ENCODE data around the gene NR6A1.

- TF ChIP-seq CTCF (conservative IDR thresholded peaks at IDR 0.05; ENCODE audit: low read depth in 2 of 2) = no peak
- no peak for TF ChIP-seq EZH2 (IDR thresholded peaks at IDR 0.05; ENCODE audit: low read depth, unreplicated experiment)
- TF ChIP-seq JUNB (IDR thresholded peaks at IDR 0.05; ENCODE audit: unreplicated experiment) = no peak
- no peak for TF ChIP-seq POLR2AphosphoS5 (IDR thresholded peaks at IDR 0.05; ENCODE audit: low read depth)
- no peak for TF ChIP-seq EZH2phosphoT487 (IDR thresholded peaks at IDR 0.05; ENCODE audit: unreplicated experiment)
- TF ChIP-seq REST (IDR thresholded peaks at IDR 0.05; ENCODE audit: unreplicated experiment) = no peak
- TF ChIP-seq ZNF114 (CRISPR knock-in tag; IDR thresholded peaks at IDR 0.05) = no peak
- no peak for TF ChIP-seq ZNF462 (CRISPR knock-in tag; IDR thresholded peaks at IDR 0.05)
- TF ChIP-seq CREB1 (CRISPR knock-in tag; IDR thresholded peaks at IDR 0.05; ENCODE audit: low read depth) = no peak
- TF ChIP-seq ETS1 (IDR thresholded peaks at IDR 0.05) = no peak
- TF ChIP-seq NANOG (IDR thresholded peaks at IDR 0.05; ENCODE audit: borderline replicate concordance) = no peak
- TF ChIP-seq STAT1 (IDR thresholded peaks at IDR 0.05; ENCODE audit: unreplicated experiment) = no peak
- TF ChIP-seq ZNF331 (CRISPR knock-in tag; IDR thresholded peaks at IDR 0.05; ENCODE audit: low read depth) = no peak
Measured at GRCh38 chr9:124743686-124744348, 27.3 kb downstream of the NR6A1 start.
